Stimulated activated CD4-positive, alpha-beta T cell treated with anti-CD3 and anti-CD28 coated beads, TNF-alpha, amount 100 ng/mL, for 1 hour (primary cell): ENCODE measurements around the gene LEPR.
"Not testable (repeated sequence)": the region's sequence is repeated elsewhere in the genome, so short reads cannot be mapped to it uniquely, and the experiment has no call there.

Experiments
- DNase-seq, 3 donors: peaks; one replicate each; pipeline ENCODE4 v3.0.0-alpha.2; 2020; ENCODE audit warnings: low read depth in 3 of 3, low spot score in 1 of 3

The LEPR gene

GRCh38 chr1:65437616-65438015 lies 17.1 kb downstream of the LEPR start:
- DNase-seq: no peak

GRCh38 chr1:65440322-65440900 lies 19.9 kb downstream of the LEPR start:
- DNase-seq: no peak

- no peak for DNase-seq
Observed at GRCh38 chr1:65440915-65441314, 20.4 kb downstream of the LEPR start.

GRCh38 chr1:65441464-65441863 lies 21.0 kb downstream of the LEPR start:
- no peak for DNase-seq

GRCh38 chr1:65442442-65442841 lies 22.0 kb downstream of the LEPR start:
- DNase-seq: no peak

- DNase-seq: no peak
Observed at GRCh38 chr1:65443647-65444046, 23.2 kb downstream of the LEPR start.

- DNase-seq: no peak
Observed at GRCh38 chr1:65444128-65444640, 23.7 kb downstream of the LEPR start.

GRCh38 chr1:65445837-65446236 lies 25.4 kb downstream of the LEPR start:
- DNase-seq: no peak

GRCh38 chr1:65449214-65449823 lies 28.9 kb downstream of the LEPR start:
- no peak for DNase-seq

GRCh38 chr1:65455678-65456077 lies 35.2 kb downstream of the LEPR start:
- not testable (repeated sequence) for DNase-seq

- DNase-seq: no peak
Observed at GRCh38 chr1:65456481-65456880, 36.0 kb downstream of the LEPR start.

GRCh38 chr1:65457868-65458267 lies 37.4 kb downstream of the LEPR start:
- no peak for DNase-seq

GRCh38 chr1:65458730-65459396 lies 38.4 kb downstream of the LEPR start:
- DNase-seq: no peak

- no peak for DNase-seq
Observed at GRCh38 chr1:65459397-65459768, 38.9 kb downstream of the LEPR start.

GRCh38 chr1:65465837-65466236 lies 45.4 kb downstream of the LEPR start:
- DNase-seq: not testable (repeated sequence)

GRCh38 chr1:65467536-65467935 lies 47.1 kb downstream of the LEPR start:
- DNase-seq: no peak

- DNase-seq: no peak
Observed at GRCh38 chr1:65469126-65469888, 48.8 kb downstream of the LEPR start.

- no peak for DNase-seq
Observed at GRCh38 chr1:65469889-65470340, 49.4 kb downstream of the LEPR start.
